ENCODE measurements around the gene SND1. TPM values are rescaled to one million over a fixed set of nuclear protein-coding genes. Genes with fewer than 3 reads are reported as not detected.

Gene SND1
- polyA plus RNA-seq, 3 donors: 46.5 to 97.3 (median 79.8) TPM

DNA sequence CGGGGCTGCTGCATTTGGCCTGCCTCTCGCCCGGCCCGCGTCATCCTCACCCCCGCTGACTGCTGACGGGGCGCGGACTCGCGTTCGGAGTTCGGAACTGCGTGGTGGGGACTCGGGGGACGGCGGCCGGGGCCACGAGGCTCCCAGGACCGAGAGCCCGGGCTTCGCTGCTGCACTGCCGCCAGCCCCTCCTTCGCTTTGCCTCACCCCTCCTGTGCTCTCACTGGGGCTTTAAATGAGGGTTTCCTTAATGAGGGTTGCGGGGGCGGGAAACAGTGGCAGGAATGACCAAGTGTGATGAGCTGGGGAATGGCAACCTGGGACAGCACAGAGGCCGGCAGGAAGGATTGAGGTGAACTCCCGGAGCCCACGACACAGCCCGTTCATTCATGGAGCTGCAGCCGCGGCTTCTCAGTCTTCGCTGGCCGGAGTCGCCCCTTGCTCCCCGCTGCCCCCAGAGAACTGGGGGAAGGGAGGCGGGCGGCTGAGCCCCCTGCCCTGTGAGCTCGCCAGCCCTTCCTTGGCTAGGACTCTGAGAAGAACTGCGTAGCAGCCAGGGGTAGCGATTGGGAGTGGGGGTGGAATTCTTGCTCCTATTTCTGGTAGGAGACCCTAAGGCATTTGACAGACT is 380.7 kb downstream of the SND1 start:
- Mint-ChIP-seq H3K27me3 (ENCODE audit: low read depth in 3 of 3) (peaks cover 9 to 34% (median 21%) of the 10 kb centered on the region in 3 donors), H3K27ac (no peak overlapping the region), H3K36me3 (peaks cover 24 to 26% of the 10 kb centered on the region in 2 donors), H3K9me3 (peaks cover 0 to 4% (median 0%) of the 10 kb centered on the region in 7 donors), H3K4me3 (peak overlapping the region; percentile 60 to 86), H3K4me1 (peaks cover 38% of the 10 kb centered on the region)
- TF ChIP-seq, protein P1, sequence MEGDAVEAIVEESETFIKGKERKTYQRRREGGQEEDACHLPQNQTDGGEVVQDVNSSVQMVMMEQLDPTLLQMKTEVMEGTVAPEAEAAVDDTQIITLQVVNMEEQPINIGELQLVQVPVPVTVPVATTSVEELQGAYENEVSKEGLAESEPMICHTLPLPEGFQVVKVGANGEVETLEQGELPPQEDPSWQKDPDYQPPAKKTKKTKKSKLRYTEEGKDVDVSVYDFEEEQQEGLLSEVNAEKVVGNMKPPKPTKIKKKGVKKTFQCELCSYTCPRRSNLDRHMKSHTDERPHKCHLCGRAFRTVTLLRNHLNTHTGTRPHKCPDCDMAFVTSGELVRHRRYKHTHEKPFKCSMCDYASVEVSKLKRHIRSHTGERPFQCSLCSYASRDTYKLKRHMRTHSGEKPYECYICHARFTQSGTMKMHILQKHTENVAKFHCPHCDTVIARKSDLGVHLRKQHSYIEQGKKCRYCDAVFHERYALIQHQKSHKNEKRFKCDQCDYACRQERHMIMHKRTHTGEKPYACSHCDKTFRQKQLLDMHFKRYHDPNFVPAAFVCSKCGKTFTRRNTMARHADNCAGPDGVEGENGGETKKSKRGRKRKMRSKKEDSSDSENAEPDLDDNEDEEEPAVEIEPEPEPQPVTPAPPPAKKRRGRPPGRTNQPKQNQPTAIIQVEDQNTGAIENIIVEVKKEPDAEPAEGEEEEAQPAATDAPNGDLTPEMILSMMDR (IDR thresholded peaks at IDR 0.05): no peak
- intact Hi-C loops (cut with micrococcal nuclease): loop anchor here in 1 of 2 donors (10.0 kb wide), 1 partner anchor 182 kb away; no protein-coding TSS in a partner anchor
- 26% methylated on average over 37 of the region's 41 CpGs for WGBS (ENCODE audit: insufficient coverage)
- Histone ChIP-seq H3K27ac (ENCODE audit: low read depth in 1 of 2, low read length in 2 of 2) (no peak overlapping the region), H3K4me2 (replicated peaks; ENCODE audit: extremely low read depth, low read length, poor library complexity, severe bottlenecking) (peak overlapping the region; percentile 77), H3K36me3 (replicated peaks in 1 of 2; ENCODE audit: control insufficient read depth in 1 of 2, insufficient read depth in 2 of 2, low read length in 2 of 2) (peaks cover 3 to 30% of the 10 kb centered on the region in 2 donors), H3K4me1 (ENCODE audit: control insufficient read depth in 1 of 2, insufficient read depth in 2 of 2, low read length in 2 of 2) (peaks cover 35 to 39% of the 10 kb centered on the region in 2 donors), H4K20me1 (ENCODE audit: insufficient read depth, low read length) (peaks cover 64% of the 10 kb centered on the region), H2AFZ (ENCODE audit: insufficient read depth, low read depth, low read length, poor library complexity, severe bottlenecking) (no peak overlapping the region), H3K9me3 (replicated peaks in 1 of 2; ENCODE audit: control insufficient read depth in 1 of 2, insufficient read depth in 1 of 2, low read length in 2 of 2) (no peaks in the 10 kb centered on the region), H3K9ac (ENCODE audit: insufficient read depth, low read length, poor library complexity, severe bottlenecking) (peak overlapping the region; percentile 19), H3K27me3 (ENCODE audit: control insufficient read depth in 2 of 2, insufficient read depth in 2 of 2, low read length in 2 of 2) (peaks cover 5 to 8% of the 10 kb centered on the region in 2 donors), H3K4me3 (replicated peaks in 1 of 3; ENCODE audit: low read depth in 2 of 3, low read length in 3 of 3) (peak overlapping the region; percentile 2 to 73 (median 8)), H3K79me2 (ENCODE audit: insufficient read depth, low read length) (peaks cover 33% of the 10 kb centered on the region)
- DNase-seq: peak in 1 of 3 donors; percentile 20

DNA sequence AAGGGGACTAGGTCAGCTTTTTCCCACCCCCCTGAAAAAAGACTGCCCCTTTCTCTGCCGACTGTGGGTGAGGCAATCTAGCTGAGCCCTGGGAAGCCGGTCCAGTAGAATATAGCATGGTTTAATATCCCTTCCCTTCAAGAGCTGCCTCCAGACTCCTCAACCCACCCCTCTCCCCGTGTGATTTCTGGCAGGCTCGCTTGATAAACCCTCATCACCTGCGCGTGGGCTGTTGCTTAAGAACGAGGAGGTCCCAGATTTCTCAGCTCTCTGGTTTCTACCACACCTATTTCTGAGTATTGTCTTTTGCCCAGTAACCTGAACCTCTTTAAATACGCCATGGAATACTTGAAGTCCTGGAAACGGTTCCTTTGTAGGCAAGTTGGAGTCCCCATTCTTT is 381.3 kb downstream of the SND1 start:
- intact Hi-C loops (cut with micrococcal nuclease): loop anchor here in 1 of 2 donors (10.0 kb wide), 1 partner anchor 182 kb away; no protein-coding TSS in a partner anchor
- Mint-ChIP-seq H3K4me1 (peaks cover 32% of the 10 kb centered on the region), H3K27ac (no peak overlapping the region), H3K27me3 (ENCODE audit: low read depth in 3 of 3) (peaks cover 9 to 34% (median 21%) of the 10 kb centered on the region in 3 donors), H3K4me3 (peak overlapping the region; percentile 60 to 73), H3K36me3 (peaks cover 24 to 26% of the 10 kb centered on the region in 2 donors), H3K9me3 (peaks cover 0 to 4% (median 0%) of the 10 kb centered on the region in 7 donors)
- no peaks in the 10 kb centered on the region for H3K9me3 ChIP-seq (replicated peaks in 1 of 2; ENCODE audit: control insufficient read depth in 1 of 2, insufficient read depth in 1 of 2, low read length in 2 of 2)
- no peak for DNase-seq
- peak overlapping the region; percentile 77 for H3K4me2 ChIP-seq (replicated peaks; ENCODE audit: extremely low read depth, low read length, poor library complexity, severe bottlenecking)
- H3K27me3 ChIP-seq (ENCODE audit: control insufficient read depth in 2 of 2, insufficient read depth in 2 of 2, low read length in 2 of 2): peaks cover 5 to 8% of the 10 kb centered on the region in 2 donors
- H3K79me2 ChIP-seq (ENCODE audit: insufficient read depth, low read length): peaks cover 28% of the 10 kb centered on the region
- no peak overlapping the region for H2AFZ ChIP-seq (ENCODE audit: insufficient read depth, low read depth, low read length, poor library complexity, severe bottlenecking)
- WGBS (ENCODE audit: insufficient coverage): 100% methylated on average over 5 of the region's 9 CpGs
- H3K9ac ChIP-seq (ENCODE audit: insufficient read depth, low read length, poor library complexity, severe bottlenecking): no peak overlapping the region
- H3K4me1 ChIP-seq (ENCODE audit: control insufficient read depth in 1 of 2, insufficient read depth in 2 of 2, low read length in 2 of 2): peaks cover 30 to 33% of the 10 kb centered on the region in 2 donors
- H4K20me1 ChIP-seq (ENCODE audit: insufficient read depth, low read length): peaks cover 67% of the 10 kb centered on the region
- TF ChIP-seq, protein P1 (IDR thresholded peaks at IDR 0.05): no peak
- H3K27ac ChIP-seq (ENCODE audit: low read depth in 1 of 2, low read length in 2 of 2): no peak overlapping the region
- no peak overlapping the region for H3K4me3 ChIP-seq (replicated peaks in 1 of 3; ENCODE audit: low read depth in 2 of 3, low read length in 3 of 3)
- peaks cover 3 to 30% of the 10 kb centered on the region in 2 donors for H3K36me3 ChIP-seq (replicated peaks in 1 of 2; ENCODE audit: control insufficient read depth in 1 of 2, insufficient read depth in 2 of 2, low read length in 2 of 2)

Measured in CD14-positive monocyte (primary cell).